ENCODE measurements around the gene PFKFB3.

Gene PFKFB3

GRCh38 chr10:6158276-6158675 lies 44.5 kb upstream of the PFKFB3 start:
- Histone ChIP-seq H3K9me3 (replicated peaks; ENCODE audit: insufficient read depth, low read length) (no peaks in the 10 kb centered on the region), H3K4me1 (ENCODE audit: low read length) (0 out of 2 replicates have a peak, but pooled peaks cover 5% of the 10 kb centered on the region), H4K20me1 (ENCODE audit: insufficient read depth, low read length) (no peaks in the 10 kb centered on the region), H3K9ac (ENCODE audit: low read length) (no peak overlapping the region), H3K4me3 (ENCODE audit: low read length) (no peak overlapping the region), H3K36me3 (replicated peaks; ENCODE audit: insufficient read depth, low read length) (no peaks in the 10 kb centered on the region), H3K4me2 (ENCODE audit: low read depth, low read length) (no peak overlapping the region), H3K27ac (ENCODE audit: low read length) (no peak overlapping the region), H3K79me2 (ENCODE audit: low read length) (no peaks in the 10 kb centered on the region; the same call in 1 of the 2 replicates), H3K27me3 (replicated peaks; ENCODE audit: insufficient read depth, low read length) (no peaks in the 10 kb centered on the region), H3F3A (ENCODE audit: insufficient read depth, low read length) (0 out of 2 replicates have a peak, but pooled peaks cover 4% of the 10 kb centered on the region), H2AFZ (ENCODE audit: low read length) (no peak overlapping the region), H3K9me2 (replicated peaks; ENCODE audit: insufficient read depth, low read length) (no peaks in the 10 kb centered on the region)
- TF ChIP-seq EZH2 (optimal IDR thresholded peaks at IDR 0.05; ENCODE audit: low read depth, low read length) (no peak), EZH2phosphoT487 (IDR thresholded peaks at IDR 0.05; ENCODE audit: low read length) (no peak), CTCF (IDR thresholded peaks at IDR 0.05; ENCODE audit: low read length) (no peak)
- DNase-seq: no peak

GRCh38 chr10:6161921-6162320 lies 40.8 kb upstream of the PFKFB3 start:
- H3K4me2 ChIP-seq (ENCODE audit: low read depth, low read length): no peak overlapping the region
- peaks cover 33% of the 10 kb centered on the region for H3K79me2 ChIP-seq (ENCODE audit: low read length)
- no peak for DNase-seq
- no peaks in the 10 kb centered on the region for H3K9me3 ChIP-seq (replicated peaks; ENCODE audit: insufficient read depth, low read length)
- H4K20me1 ChIP-seq (ENCODE audit: insufficient read depth, low read length): no peaks in the 10 kb centered on the region
- no peak overlapping the region for H2AFZ ChIP-seq (ENCODE audit: low read length)
- peaks cover 8% of the 10 kb centered on the region for H3F3A ChIP-seq (ENCODE audit: insufficient read depth, low read length)
- no peak overlapping the region for H3K9ac ChIP-seq (ENCODE audit: low read length)
- no peaks in the 10 kb centered on the region for H3K27me3 ChIP-seq (replicated peaks; ENCODE audit: insufficient read depth, low read length)
- peaks cover 5% of the 10 kb centered on the region; the same call in 1 of the 2 replicates for H3K36me3 ChIP-seq (replicated peaks; ENCODE audit: insufficient read depth, low read length)
- H3K27ac ChIP-seq (ENCODE audit: low read length): no peak overlapping the region
- no peaks in the 10 kb centered on the region for H3K9me2 ChIP-seq (replicated peaks; ENCODE audit: insufficient read depth, low read length)
- no peak overlapping the region for H3K4me3 ChIP-seq (ENCODE audit: low read length)
- peaks cover 10% of the 10 kb centered on the region; the same call in 1 of the 2 replicates for H3K4me1 ChIP-seq (ENCODE audit: low read length)
- no peak for TF ChIP-seq EZH2phosphoT487 (IDR thresholded peaks at IDR 0.05; ENCODE audit: low read length)
- no peak for TF ChIP-seq CTCF (IDR thresholded peaks at IDR 0.05; ENCODE audit: low read length)
- no peak for TF ChIP-seq EZH2 (optimal IDR thresholded peaks at IDR 0.05; ENCODE audit: low read depth, low read length)

- Histone ChIP-seq H3K4me1 (ENCODE audit: low read length) (peaks cover 10% of the 10 kb centered on the region; the same call in 1 of the 2 replicates), H3K4me3 (ENCODE audit: low read length) (peak overlapping the region; percentile 53), H3K9ac (ENCODE audit: low read length) (peak overlapping the region; percentile 45; the same call in 1 of the 2 replicates), H3K9me3 (replicated peaks; ENCODE audit: insufficient read depth, low read length) (no peaks in the 10 kb centered on the region), H3F3A (ENCODE audit: insufficient read depth, low read length) (peaks cover 8% of the 10 kb centered on the region), H3K9me2 (replicated peaks; ENCODE audit: insufficient read depth, low read length) (no peaks in the 10 kb centered on the region), H3K27me3 (replicated peaks; ENCODE audit: insufficient read depth, low read length) (no peaks in the 10 kb centered on the region), H3K36me3 (replicated peaks; ENCODE audit: insufficient read depth, low read length) (peaks cover 5% of the 10 kb centered on the region; the same call in 1 of the 2 replicates), H3K79me2 (ENCODE audit: low read length) (peaks cover 41% of the 10 kb centered on the region), H2AFZ (ENCODE audit: low read length) (peak overlapping the region; percentile 82), H4K20me1 (ENCODE audit: insufficient read depth, low read length) (no peaks in the 10 kb centered on the region), H3K27ac (ENCODE audit: low read length) (peak overlapping the region; percentile 23; the same call in 1 of the 2 replicates), H3K4me2 (ENCODE audit: low read depth, low read length) (peak overlapping the region; percentile 71)
- TF ChIP-seq EZH2 (optimal IDR thresholded peaks at IDR 0.05; ENCODE audit: low read depth, low read length) (no peak), EZH2phosphoT487 (IDR thresholded peaks at IDR 0.05; ENCODE audit: low read length) (no peak), CTCF (IDR thresholded peaks at IDR 0.05; ENCODE audit: low read length) (no peak)
- no peak for DNase-seq
Observed at GRCh38 chr10:6162589-6163356, 40.0 kb upstream of the PFKFB3 start.
